ENCODE data around the gene SLCO1B3.

The SLCO1B3 gene

DNA sequence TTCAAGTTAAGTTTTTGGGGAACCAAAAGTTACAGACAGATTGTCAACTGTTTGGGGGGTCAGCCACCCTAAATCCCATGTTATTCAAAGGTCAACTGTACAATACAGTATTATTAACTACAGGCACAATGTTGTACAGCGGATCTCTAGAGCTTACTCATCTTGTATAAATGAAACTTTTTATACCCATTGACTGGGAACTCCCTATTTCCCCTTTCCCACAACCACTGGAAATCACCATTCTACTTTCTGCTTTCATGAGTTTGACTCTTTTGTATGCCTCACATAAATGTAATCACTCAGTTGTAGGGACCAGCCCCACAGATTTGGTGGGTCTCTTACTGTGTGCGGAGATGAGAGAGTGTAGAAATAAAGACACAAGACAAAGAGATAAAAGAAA lies 57.8 kb downstream of the SLCO1B3 start:
- DNase-seq (ENCODE audit: low read depth in 1 of 2, low spot score in 1 of 2) = no peak

DNA sequence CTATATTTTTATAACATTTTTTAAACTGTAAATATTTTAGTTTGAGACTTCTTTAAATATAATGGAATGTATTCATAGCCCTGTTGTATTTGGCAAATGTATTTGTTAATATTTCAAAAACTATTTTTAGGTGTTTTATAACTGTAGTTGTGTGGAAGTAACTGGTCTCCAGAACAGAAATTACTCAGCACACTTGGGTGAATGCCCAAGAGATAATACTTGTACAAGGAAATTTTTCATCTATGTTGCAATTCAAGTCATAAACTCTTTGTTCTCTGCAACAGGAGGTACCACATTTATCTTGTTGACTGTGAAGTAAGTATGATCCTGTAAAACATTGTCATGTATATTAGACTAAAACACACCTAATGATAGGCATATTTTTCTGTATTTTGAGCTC lies 72.8 kb downstream of the SLCO1B3 start:
- DNase-seq (ENCODE audit: low read depth in 1 of 2, low spot score in 1 of 2) = no peak

DNA sequence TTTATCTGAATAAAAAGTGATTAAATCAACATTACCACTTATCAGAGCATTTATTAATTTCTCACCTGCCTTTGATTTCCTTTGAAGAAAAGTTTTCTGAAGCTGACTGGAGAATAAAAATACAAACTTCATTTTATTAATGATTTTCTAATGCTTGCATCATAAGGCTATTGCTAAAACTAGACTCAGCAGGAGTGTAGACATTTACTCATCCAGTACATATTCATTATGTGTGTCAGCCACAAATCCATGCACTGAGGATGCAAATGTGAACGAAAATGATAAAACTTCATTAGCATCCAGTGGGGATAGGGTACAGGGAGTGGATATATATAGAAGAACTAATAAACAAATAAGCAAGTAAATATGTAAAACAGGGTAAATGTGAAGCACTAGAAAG lies 74.6 kb downstream of the SLCO1B3 start:
- no peak for DNase-seq (ENCODE audit: low read depth in 1 of 2, low spot score in 1 of 2)

DNA sequence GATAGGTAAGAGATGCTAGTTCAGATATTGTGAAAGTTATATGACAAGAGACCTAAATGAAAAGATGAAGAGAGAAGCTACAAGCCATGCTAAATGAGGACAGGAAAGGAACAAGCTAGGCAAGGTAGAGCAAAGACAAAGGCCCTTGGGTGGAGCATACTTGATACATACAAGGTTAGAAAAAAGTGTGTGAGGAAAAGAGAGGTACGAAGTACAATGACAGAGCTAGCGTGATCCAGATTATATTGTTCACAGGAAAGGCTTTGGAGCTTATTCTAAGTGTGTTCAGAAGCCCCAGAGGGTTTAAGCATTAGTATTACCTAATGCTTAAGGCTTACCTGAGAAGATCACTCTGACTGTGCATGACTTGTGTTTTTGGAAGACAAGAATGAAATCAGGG lies 75.0 kb downstream of the SLCO1B3 start:
- DNase-seq (ENCODE audit: low read depth in 1 of 2, low spot score in 1 of 2) = no peak

DNA sequence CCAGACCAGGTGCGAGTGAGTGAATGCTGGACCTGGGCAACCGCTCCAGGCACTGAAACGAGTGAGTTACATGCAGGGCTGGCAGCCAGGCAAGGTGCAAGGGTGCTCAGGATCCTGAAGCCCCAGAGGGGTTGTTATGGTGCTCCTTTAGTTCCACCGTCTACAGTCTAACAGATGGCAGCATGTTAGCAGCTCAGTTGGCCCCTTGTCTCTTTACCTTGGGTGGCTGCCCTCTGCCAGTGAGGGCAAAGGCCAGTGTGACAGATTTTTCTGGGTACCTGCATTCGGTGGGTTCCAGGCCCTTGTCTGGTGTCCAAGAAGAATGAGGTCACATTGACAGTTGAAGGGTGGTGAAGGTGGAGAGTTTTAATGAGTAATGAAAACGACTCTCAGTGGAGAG lies 106.8 kb downstream of the SLCO1B3 start:
- no peak for DNase-seq (ENCODE audit: low read depth in 1 of 2, low spot score in 1 of 2)

DNA sequence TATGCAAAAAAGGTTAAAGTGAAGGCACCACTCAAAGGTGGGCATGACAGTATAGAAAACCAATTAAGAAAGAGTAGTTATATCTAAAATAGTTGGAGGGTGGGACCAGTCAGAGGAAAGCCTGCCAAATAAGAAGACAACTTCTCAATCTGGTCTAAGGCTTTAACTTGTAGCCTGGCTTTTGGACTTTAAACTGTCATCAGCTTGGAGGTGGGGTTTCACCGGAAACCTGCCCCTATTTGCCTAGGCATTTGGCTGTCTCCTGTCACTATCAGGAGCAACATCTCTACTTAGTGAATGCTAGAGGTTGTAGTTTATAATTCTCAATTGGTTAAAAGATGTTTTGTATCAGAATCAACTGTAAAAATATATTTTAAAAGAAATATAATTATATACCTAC lies 107.3 kb downstream of the SLCO1B3 start:
- DNase-seq (ENCODE audit: low read depth in 1 of 2, low spot score in 1 of 2) = no peak

DNA sequence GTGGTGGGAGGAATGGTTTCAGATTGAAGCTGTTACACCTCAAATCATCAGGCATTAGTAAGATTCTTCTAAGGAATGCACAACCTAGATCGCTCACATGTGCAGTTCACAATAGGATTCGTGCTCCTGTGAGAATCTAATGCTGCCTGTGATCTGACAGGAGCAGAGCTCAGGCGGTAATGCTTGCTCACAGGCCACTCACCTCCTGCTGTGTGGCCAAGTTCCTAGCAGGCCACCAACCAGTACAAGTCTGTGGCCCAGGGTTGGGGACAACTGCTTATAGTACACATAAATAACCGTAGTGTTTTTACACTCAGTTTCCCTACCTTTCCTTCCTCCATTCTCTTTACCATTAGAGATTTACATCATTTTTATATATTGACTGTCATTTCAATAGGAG lies 121.4 kb downstream of the SLCO1B3 start:
- DNase-seq (ENCODE audit: low read depth in 1 of 2, low spot score in 1 of 2) = no peak

DNA sequence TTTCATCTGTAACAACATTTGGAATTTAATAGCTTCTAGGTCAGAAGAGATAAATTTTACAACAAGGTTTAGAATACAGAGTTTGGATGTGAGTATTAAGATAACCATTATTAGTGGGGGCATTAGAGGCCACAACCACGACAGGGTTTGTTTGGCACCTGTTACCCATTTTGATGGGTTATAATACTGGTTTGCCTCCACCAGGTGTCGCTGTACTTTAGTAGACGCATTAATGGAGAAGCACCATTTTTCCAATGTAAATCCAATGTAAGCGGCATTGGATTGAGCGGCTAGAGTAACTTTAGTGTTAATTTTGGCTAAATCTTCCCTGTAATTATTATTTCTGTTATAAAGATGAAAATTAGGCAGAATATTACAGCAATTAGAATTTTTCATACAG lies 136.2 kb downstream of the SLCO1B3 start:
- DNase-seq (ENCODE audit: low read depth in 1 of 2, low spot score in 1 of 2) = no peak

DNA sequence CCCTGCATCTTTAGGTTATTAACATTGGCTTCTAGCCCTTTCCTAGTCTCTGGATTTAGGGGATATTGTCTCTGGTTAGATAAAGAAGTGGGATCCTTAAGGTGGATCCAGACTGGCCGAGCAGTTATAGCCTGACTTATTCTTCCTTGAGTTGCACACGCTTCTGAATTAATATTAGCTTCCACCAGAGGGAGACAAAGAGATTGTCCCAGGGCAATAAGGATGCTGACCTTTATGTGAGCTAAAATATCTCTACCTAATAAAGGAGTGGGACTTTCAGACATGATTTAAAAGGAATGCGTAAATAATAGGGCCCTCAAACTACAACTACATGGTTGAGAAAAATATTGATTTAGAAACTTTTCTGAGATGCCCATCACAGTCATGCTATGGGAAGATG lies 139.7 kb downstream of the SLCO1B3 start:
- no peak for DNase-seq (ENCODE audit: low read depth in 1 of 2, low spot score in 1 of 2)

DNA sequence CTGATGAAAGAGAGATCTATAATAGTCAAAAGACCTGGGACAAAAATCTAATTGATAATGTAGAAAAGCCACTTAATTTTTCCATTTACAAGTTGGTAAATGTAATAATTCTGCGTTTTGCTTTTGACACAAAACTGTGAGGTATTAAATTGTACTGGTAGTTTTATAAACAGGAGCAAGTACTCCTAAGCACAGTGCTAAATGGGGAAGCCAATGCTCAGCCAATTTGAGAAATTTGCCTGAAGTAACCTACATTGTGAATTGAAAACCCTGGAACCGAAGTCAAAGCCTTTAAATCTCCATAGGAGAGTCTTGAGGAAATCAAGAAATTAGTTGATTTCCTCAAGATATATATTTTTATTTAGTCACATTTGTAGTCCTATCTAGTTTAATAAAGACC lies 152.8 kb downstream of the SLCO1B3 start:
- DNase-seq (ENCODE audit: low read depth in 1 of 2, low spot score in 1 of 2) = no peak

DNA sequence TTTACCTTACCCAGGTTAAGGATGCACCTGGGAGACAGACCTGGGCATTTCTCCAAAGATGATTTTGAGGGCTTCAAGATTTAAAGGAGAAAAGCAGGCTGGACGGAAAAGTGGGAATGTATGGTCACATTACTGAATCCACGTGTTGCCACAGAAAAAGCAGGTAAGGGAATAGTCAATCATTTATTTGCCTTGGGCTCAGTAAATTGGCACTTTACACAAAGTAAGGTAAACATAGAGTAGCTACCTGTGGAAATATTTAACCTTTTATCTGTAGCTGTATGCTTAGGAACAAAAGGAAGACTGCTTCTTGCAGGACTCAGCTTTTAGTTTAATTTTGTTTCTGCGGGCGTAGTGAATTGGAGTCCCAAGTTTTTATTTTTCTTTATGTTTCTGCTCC lies 153.3 kb downstream of the SLCO1B3 start:
- no peak for DNase-seq (ENCODE audit: low read depth in 1 of 2, low spot score in 1 of 2)

Measured in activated CD4-positive, alpha-beta T cell treated with anti-CD3 and anti-CD28 coated beads, Interleukin-2, amount 50 U/mL, for 24 hours (primary cell).